Fibroblast of gingiva (primary cell): ENCODE results near the gene RAPGEF3.

ENCODE experiments used
- DNase-seq: peaks from one replicate; pipeline ENCODE4 v3.0.0-alpha.2; 2011; ENCODE audit warnings: low read depth

RAPGEF3 gene

GRCh38 chr12:47758834-47759690 is at the start of gene RAPGEF3:
Gene RAPGEF3, minus strand, starts transcription at chr12:47758880. Its CDS starts 324 bp downstream, at chr12:47758556.
- DNase-seq, result peak; percentile 72

- DNase-seq, result no peak
These were observed 49.4 kb upstream of the RAPGEF3 start for GRCh38 chr12:47808050-47808449.

GRCh38 chr12:47807338-47807737 is 48.7 kb upstream of the RAPGEF3 start:
- DNase-seq, result no peak

- DNase-seq, result peak; percentile 73
These were observed 46.7 kb upstream of the RAPGEF3 start for GRCh38 chr12:47805417-47805816.

- DNase-seq, result no peak
These were observed 45.5 kb upstream of the RAPGEF3 start for GRCh38 chr12:47804171-47804570.

- DNase-seq, result no peak
These were observed 44.7 kb upstream of the RAPGEF3 start for GRCh38 chr12:47803191-47803875.

GRCh38 chr12:47802312-47802711 is 43.6 kb upstream of the RAPGEF3 start:
- DNase-seq, result no peak

- DNase-seq, result no peak
These were observed 43.2 kb upstream of the RAPGEF3 start for GRCh38 chr12:47801904-47802246.

- no peak for DNase-seq
These were observed 42.7 kb upstream of the RAPGEF3 start for GRCh38 chr12:47801170-47801903.

- DNase-seq, result no peak
These were observed 41.9 kb upstream of the RAPGEF3 start for GRCh38 chr12:47800582-47800981.

GRCh38 chr12:47799357-47799955 is 40.8 kb upstream of the RAPGEF3 start:
- DNase-seq, result peak; percentile 77

- no peak for DNase-seq
These were observed 39.8 kb upstream of the RAPGEF3 start for GRCh38 chr12:47798382-47798948.

GRCh38 chr12:47797441-47797840 is 38.8 kb upstream of the RAPGEF3 start:
- no peak for DNase-seq

- DNase-seq, result no peak
These were observed 37.2 kb upstream of the RAPGEF3 start for GRCh38 chr12:47795814-47796411.

- no peak for DNase-seq
These were observed 36.6 kb upstream of the RAPGEF3 start for GRCh38 chr12:47795121-47795813.

- DNase-seq, result no peak
These were observed 36.0 kb upstream of the RAPGEF3 start for GRCh38 chr12:47794679-47795078.

GRCh38 chr12:47793015-47793681 is 34.5 kb upstream of the RAPGEF3 start:
- no peak for DNase-seq

GRCh38 chr12:47791874-47792273 is 33.2 kb upstream of the RAPGEF3 start:
- DNase-seq, result no peak

GRCh38 chr12:47791351-47791746 is 32.7 kb upstream of the RAPGEF3 start:
- no peak for DNase-seq

GRCh38 chr12:47790676-47791350 is 32.1 kb upstream of the RAPGEF3 start:
- DNase-seq, result no peak
